ENCODE measurements around the gene UNK. TPM values are rescaled to one million over a fixed set of nuclear protein-coding genes. Genes with fewer than 3 reads are reported as not detected.
"Not testable (repeated sequence)": the region's sequence is repeated elsewhere in the genome, so short reads cannot be mapped to it uniquely, and the experiment has no call there.

The UNK gene
- total RNA-seq, 1 donor from 2014 or later = 33.7 TPM

- intact Hi-C loops (cut with micrococcal nuclease) = no loop called here
These were observed 30.0 kb upstream of the UNK start for GRCh38 chr17:75754378-75755204.

- intact Hi-C loops (cut with micrococcal nuclease) = no loop called here
These were observed 29.3 kb upstream of the UNK start for GRCh38 chr17:75755205-75755901.

- intact Hi-C loops (cut with micrococcal nuclease) = no loop called here
These were observed 28.6 kb upstream of the UNK start for GRCh38 chr17:75755990-75756389.

GRCh38 chr17:75756451-75757085 is 28.0 kb upstream of the UNK start:
- intact Hi-C loops (cut with micrococcal nuclease) = no loop called here

GRCh38 chr17:75757086-75757681 is 27.4 kb upstream of the UNK start:
- intact Hi-C loops (cut with micrococcal nuclease) = no loop called here

GRCh38 chr17:75758131-75758905 is 26.3 kb upstream of the UNK start:
- intact Hi-C loops (cut with micrococcal nuclease) = no loop called here

- intact Hi-C loops (cut with micrococcal nuclease) = no loop called here
These were observed 25.1 kb upstream of the UNK start for GRCh38 chr17:75759457-75759856.

- intact Hi-C loops (cut with micrococcal nuclease) = not testable (repeated sequence)
These were observed 24.5 kb upstream of the UNK start for GRCh38 chr17:75759978-75760640.

- intact Hi-C loops (cut with micrococcal nuclease) = no loop called here
These were observed 21.9 kb upstream of the UNK start for GRCh38 chr17:75762513-75763268.

GRCh38 chr17:75763269-75763607 is 21.4 kb upstream of the UNK start:
- intact Hi-C loops (cut with micrococcal nuclease) = no loop called here

GRCh38 chr17:75763613-75764416 is 20.8 kb upstream of the UNK start:
- intact Hi-C loops (cut with micrococcal nuclease) = loop anchor here (1.0 to 2.0 kb wide), 3 partner anchors 15 to 63 kb away; partner anchors contain the start of gene UNK

GRCh38 chr17:75764417-75764710 is 20.2 kb upstream of the UNK start:
- intact Hi-C loops (cut with micrococcal nuclease) = loop anchor here (1.0 to 2.0 kb wide), 3 partner anchors 15 to 62 kb away; partner anchors contain the start of gene UNK

GRCh38 chr17:75764711-75765421 is 19.7 kb upstream of the UNK start, which contains the start of gene GALK1:
TSS of gene GALK1 (minus strand) at chr17:75765192. CDS start at chr17:75765136, 56 bp downstream.
- intact Hi-C loops (cut with micrococcal nuclease) = loop anchor here (1.0 to 2.0 kb wide), 3 partner anchors 14 to 62 kb away; partner anchors contain the start of gene UNK

- intact Hi-C loops (cut with micrococcal nuclease) = loop anchor here (2.0 kb wide), 2 partner anchors 19 to 61 kb away; partner anchors contain the start of gene UNK
These were observed 18.6 kb upstream of the UNK start for GRCh38 chr17:75765981-75766380.

GRCh38 chr17:75767881-75768280 is 16.7 kb upstream of the UNK start:
- intact Hi-C loops (cut with micrococcal nuclease) = no loop called here

- intact Hi-C loops (cut with micrococcal nuclease) = no loop called here
These were observed 15.1 kb upstream of the UNK start for GRCh38 chr17:75769536-75769935.

- intact Hi-C loops (cut with micrococcal nuclease) = no loop called here
These were observed 13.0 kb upstream of the UNK start for GRCh38 chr17:75771334-75772281.
